ENCODE results near the gene ZNF219.
A peak's percentile ranks its signal among the peaks of the same experiment; 100 is the strongest.

Gene ZNF219

DNA sequence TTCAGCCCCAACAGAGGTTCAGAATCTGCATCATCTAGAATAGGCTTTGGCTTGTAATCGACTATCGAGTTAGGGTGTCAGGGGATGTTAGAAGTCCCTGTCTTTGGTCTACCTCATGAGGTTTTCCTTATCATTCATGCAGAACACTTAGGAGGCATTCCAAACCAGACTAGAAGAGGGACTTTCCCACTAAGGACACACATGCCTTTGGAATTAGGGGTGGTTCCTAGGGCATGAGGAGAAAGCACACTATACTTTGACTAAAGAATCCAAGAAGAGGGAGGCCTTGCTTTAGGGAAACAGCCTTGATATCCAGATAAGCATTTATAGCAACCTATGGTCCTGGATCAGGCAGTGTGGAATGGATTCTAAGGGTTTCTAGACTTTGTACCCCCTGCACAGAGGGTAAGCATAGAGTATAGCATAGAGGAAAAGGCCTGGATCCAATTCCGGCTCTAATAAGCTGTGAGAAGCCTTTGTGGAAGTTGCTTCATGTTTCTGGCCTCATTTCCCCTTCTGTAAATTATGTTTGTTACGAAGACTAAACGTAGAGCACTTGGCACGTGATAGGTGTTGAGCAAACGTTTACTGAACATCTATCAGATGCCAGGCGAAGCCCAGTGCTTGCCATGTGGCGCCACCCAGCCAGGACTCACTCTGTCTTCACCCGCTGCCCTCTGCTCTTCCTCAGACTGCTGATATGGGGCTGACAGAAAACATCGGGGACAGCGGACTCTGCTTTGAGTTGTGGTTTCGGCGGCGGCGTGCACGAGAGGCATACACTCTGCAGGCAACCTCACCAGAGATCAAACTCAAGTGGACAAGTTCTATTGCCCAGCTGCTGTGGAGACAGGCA, 13.2 kb downstream of the ZNF219 start:
- no peak for DNase-seq

DNA sequence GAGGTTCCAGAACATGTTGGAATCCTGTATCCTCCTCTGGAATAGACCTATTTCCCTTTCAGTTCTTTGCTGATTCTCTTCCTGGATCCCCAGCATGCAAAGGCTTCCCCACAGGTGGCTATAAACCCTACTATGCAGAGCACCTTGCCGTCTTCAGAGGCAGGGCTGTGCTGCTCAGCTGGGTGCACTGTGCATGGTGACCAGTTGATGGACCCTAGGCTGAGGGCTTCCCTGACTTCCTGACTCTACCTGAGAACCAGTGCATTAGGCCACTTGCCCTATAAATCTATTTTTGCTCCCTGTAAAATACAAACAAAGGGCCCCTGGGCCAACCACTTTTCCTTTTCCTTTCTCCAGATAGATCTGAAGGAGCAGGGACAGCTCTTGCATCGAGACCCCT, 14.1 kb downstream of the ZNF219 start:
- no peak for DNase-seq

DNA sequence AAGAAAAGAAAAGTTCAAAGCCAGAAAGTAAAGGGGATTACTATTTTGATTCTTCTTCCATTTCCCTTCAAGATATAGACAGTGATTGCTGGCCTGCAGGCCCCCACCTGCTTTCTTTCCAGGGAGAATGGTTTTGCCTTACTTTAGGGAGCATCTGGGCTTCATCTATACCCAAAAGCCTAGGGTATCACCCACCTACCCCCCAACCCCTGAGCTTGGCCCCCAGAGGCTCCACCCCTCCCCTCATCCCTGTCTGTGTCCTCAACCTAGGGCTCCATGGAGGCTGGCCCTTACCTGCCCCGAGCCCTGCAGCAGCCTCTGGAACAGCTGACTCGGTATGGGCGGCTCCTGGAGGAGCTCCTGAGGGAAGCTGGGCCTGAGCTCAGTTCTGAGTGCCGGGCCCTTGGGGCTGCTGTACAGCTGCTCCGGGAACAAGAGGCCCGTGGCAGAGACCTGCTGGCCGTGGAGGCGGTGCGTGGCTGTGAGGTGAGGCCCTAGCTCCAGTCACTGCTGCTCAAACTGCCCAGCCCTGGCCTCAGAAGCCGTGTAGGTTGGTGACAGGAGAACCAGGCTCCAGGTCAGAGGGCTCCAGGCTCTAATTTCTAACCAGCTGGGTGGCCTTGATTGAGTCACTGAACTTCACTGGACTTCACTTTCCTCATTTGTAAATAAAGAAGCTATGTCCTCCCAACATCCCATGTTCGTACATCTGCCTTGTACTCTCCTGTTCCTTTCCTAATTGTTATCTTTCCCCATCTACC, 14.7 kb downstream of the ZNF219 start:
- no peak for DNase-seq

DNA sequence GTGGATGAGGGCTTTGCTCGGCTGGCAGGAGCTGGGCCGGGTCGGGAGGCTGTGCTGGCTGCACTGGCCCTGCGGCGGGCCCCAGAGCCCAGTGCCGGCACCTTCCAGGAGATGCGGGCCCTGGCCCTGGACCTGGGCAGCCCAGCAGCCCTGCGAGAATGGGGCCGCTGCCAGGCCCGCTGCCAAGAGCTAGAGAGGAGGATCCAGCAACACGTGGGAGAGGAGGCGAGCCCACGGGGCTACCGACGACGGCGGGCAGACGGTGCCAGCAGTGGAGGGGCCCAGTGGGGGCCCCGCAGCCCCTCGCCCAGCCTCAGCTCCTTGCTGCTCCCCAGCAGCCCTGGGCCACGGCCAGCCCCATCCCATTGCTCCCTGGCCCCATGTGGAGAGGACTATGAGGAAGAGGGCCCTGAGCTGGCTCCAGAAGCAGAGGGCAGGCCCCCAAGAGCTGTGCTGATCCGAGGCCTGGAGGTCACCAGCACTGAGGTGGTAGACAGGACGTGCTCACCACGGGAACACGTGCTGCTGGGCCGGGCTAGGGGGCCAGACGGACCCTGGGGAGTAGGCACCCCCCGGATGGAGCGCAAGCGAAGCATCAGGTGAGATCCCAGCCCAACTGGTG, 16.8 kb downstream of the ZNF219 start:
- DNase-seq: no peak

DNA sequence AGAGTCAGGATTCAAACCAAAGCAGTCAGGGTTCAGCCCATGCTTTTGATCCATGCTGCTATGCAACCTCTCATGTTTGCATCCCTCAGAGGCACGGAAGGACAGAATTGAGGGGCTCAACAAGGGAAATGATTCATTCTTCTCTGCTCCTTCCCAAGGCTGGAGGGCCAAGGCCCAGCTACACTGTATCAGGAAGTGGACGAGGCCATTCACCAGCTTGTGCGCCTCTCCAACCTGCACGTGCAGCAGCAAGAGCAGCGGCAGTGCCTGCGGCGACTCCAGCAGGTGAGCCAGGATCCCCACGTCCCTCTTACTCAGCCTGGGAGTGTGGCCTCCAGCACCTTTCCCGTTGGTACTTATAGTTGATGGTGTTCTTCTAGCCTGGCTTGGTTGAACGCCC, 19.7 kb downstream of the ZNF219 start:
- no peak for DNase-seq

DNA sequence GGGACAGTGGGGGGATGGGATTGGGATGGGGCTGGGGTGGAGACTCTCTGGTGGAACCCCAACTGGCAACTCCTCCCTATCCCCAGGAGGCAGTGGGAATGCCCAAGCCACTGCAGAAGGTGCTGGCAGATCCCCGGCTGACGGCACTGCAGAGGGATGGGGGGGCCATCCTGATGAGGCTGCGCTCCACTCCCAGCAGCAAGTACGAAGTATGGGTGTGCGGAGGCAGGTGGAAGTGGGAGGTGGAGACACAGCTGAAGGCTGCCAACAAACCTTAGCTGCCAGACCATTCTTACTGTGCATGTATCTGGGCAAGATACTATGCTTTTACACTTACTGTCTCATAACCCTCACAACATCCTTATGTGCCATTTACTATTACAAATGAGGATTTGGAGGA, 20.2 kb downstream of the ZNF219 start:
- DNase-seq: no peak

DNA sequence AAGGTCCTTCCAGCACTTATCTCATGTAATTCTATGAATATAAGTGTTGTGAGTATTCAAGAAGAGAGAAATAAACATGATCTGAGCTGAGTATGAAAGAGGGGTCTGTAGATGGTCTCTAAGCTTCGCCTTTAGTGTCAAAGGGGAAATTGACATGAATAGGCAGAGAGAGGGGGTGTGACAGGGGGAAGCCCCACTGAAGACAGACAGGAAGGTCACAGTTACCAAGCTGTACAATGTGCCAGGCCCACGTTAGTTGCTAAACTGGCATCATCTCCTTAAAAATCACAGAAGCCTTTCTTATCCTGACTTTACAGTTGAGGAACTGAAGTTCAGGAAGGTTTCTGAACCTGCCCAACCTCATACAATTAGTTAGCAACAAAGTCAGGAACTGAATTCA, 20.8 kb downstream of the ZNF219 start:
- no peak for DNase-seq

DNA sequence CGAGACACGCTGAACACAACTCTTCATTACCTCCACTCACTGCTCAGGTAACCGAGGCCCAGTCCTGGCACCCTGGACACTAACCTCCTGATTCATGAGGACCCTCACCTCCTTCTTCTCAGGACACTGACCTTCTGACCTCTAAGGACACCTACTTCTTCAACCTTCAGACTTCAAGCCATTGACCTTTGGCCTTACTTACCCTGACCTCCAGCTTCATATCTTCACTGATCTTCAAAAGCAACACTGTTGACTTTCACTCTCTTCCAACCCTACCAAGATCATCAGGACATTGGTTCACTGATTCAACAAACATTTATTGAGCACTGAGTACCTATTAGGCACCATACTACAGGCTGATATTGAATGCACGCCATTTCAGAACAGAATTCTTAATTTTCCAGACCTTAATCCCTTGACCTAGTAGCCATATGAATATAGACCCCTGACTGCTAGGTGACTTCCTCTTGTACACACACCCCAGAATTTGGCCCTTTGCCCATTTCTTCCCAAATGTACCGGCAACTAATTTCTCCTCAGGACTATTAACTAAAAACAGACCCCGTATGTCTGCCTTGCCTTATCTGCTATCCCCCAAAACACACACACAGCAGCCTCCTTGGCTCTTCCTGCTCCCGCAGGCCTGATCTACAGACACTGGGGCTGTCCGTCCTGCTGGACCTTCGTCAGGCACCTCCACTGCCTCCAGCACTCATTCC, 22.6 kb downstream of the ZNF219 start:
- DNase-seq: no peak

DNA sequence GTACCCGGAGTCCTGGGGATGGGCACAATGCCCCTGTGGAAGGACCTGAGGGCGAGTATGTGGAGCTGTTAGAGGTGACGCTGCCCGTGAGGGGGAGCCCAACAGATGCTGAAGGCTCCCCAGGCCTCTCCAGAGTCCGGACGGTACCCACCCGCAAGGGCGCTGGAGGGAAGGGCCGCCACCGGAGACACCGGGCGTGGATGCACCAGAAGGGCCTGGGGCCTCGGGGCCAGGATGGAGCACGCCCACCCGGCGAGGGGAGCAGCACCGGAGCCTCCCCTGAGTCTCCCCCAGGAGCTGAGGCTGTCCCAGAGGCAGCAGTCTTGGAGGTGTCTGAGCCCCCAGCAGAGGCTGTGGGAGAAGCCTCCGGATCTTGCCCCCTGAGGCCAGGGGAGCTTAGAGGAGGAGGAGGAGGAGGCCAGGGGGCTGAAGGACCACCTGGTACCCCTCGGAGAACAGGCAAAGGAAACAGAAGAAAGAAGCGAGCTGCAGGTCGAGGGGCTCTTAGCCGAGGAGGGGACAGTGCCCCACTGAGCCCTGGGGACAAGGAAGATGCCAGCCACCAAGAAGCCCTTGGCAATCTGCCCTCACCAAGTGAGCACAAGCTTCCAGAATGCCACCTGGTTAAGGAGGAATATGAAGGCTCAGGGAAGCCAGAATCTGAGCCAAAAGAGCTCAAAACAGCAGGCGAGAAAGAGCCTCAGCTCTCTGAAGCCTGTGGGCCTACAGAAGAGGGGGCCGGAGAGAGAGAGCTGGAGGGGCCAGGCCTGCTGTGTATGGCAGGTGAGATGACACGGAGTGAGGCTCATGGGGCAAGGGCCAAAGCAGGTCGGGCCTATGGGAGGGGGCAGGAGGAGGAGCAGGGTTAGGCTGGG, 23.8 kb downstream of the ZNF219 start:
- no peak for DNase-seq

DNA sequence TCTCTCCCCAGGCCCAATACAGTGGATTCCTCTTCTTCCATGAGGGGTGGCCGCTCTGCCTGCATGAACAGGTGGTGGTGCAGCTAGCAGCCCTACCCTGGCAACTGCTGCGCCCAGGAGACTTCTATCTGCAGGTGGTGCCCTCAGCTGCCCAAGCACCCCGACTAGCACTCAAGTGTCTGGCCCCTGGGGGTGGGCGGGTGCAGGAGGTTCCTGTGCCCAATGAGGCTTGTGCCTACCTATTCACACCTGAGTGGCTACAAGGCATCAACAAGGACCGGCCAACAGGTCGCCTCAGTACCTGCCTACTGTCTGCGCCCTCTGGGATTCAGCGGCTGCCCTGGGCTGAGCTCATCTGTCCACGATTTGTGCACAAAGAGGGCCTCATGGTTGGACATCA, 24.5 kb downstream of the ZNF219 start:
- DNase-seq: no peak

DNA sequence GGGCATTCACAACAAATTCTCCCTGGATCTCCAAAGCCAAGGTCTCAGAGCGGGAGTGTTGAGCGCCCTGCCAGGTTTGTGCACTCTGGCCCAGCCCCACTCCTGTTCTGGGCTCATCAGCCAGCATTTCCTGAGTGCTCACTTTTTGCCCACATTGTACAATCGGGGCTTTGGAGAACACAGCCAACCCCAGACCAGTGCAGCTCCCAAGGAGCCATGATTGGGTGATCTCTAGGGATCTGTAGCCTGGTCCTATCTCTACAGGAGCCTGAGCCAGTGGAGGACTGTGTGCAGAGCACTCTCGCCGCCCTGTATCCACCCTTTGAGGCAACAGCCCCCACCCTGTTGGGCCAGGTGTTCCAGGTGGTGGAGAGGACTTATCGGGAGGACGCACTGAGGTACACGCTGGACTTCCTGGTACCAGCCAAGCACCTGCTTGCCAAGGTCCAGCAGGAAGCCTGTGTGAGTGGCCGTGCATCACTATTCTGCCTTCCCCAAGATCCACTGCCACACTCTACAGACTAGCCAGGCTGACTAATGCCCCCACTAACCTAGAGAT, 25.6 kb downstream of the ZNF219 start:
- DNase-seq: no peak

DNA sequence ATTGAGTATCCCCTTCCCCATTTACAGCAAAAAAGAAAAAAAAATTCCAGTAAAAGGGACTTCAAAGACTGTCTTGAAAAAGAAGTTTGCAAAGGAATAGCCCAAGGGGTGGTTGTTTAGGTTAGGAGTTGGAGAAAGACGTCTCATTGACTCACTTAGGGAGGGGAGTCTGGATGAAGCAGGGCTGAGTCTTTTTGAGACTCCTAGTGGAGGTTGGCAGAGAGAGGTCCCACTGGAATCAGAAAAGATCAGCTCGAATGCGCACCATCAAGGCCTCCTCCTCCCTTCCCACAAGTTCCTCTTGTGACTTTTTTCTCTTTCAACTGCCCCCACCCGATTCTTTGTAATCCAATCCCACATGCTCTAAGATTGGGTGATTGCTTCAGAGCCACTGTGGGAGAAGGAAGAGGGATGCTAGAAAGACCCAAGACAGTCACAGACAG, 26.4 kb downstream of the ZNF219 start:
- DNase-seq: no peak

DNA sequence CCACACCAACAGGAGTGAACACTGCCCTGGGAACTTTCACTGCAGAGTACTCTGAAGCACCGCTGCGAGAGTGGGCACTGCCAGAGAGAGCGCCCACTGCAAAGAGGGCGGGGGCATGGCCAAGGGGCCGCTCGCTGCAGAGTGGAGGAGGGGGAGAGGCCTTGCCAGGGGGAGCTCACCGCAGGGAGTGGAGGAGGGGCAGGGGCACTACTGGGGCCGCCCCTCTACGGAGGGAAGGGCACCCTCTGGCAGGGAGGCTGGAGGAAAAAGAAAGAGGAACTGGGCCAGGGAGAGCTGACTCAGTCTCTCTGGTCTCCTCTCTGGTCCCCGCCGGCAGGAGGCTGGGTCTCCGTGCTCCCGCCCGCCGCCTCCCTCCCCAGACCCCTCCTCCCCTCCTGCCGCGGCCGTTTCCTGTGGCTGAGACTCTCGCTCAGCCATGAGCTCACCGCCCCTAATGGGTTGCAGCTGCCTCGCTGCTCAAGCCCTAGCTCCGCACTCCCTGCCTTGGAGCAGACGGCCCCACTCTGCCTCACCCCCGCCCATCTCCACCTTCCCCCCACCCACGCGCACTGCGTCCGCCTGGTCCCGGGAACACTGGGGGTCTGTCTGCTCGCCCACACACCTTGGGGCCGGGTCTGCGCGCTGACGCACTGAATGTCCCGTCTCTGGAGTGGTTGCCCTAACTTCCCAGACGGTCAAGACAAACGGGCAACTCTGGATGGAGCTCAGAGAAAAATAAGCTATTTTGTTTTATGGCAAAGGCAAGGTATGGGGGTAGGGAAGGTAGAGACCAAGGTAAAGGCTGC, 27.0 kb downstream of the ZNF219 start:
- DNase-seq: peak; percentile 73

DNA sequence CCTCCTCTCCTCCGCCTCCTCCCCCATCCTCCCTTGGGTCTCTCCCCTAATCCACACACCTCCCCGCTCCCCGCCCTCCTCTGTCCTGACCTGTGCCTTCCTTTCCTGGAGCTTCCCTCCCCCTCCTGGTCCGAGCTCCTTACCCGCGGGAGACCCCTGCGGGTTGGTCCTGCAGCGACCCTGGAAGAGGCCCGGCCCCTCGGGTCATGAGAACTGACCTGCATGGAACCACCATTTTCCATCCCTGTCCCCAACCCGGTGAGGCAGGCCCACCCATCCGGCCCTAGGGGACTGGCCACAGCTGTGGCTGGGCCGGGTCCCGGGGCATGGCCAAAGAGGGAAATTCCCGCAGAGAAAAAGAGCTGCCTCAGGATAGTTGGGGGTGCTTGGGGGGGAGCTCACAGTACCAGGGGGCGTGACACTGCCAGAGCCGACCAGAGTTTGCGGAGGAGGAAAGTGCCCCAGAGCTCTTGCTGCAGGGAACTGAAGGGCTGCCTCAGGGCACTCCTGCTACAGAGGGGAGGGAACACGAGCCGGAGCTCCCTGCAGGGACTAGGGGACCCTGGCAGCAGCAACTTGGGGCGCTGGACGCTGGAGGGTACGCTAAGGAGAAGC, 27.7 kb downstream of the ZNF219 start:
- no peak for DNase-seq

DNA sequence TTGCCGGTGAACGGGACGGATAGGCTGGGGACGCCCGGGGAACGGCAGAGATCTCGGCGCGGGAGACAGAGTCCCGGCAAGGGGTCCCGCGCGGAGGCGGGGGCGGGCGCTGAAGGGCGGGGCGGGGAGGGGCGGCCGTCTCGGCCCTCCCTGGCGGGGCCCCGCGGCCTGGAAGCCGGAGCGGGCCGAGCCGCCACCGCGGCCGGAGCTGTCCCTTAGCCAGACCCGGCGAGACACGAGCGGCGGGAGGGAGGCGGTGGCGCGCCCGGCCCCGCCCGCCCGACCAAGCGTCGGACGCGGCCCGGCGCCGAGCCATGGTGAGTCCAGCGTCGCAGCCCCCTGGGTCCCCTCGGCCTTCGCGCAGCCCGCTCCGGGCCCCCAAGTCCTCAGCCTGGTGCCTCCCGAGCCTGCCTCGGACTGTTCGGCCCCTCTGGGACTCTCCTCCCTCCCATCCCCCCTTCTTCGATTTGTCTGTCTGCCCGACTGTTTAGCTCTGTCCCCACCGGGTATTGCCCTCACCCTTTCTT, 28.3 kb downstream of the ZNF219 start, which contains the start of gene ARHGEF40:
Gene ARHGEF40 (plus strand): TSS at position 222 of the 527 bp plus-strand sequence. CDS start 93 bp downstream, at position 315.
- no peak for DNase-seq

DNA sequence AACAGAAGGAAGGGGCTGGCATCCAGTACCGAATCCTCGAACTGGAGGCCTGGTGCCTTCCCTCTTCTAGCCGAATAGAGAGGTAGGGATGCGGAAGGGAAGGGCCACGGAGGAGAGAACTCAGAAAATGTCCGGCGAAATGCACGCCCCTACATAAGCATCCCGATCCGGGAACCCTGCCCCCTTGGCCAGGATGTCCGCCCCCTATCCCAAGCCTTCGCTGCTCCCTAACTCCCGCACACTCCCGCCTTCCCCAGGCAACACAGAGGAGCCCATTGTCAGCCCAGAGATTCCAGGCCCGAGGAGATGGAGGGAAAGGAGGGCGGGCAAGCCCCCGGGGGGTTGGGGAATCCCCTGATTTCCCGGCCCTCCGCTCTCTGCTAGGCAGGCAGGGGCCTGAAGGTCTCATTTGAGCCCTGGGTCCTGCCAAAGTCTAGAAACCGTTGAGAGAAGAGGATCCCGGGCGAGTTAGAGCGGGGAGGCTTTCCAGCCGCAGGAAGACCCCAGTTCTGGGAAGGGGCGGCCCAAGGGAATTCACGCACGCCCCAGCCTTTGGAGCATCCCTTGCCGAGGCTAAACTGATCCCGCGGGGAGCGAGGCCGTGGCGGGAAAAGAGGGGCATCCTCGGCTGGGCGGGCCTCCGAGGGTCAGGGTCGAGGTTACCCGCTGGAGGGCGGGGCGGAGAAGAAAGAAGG, 28.9 kb downstream of the ZNF219 start:
- no peak for DNase-seq

DNA sequence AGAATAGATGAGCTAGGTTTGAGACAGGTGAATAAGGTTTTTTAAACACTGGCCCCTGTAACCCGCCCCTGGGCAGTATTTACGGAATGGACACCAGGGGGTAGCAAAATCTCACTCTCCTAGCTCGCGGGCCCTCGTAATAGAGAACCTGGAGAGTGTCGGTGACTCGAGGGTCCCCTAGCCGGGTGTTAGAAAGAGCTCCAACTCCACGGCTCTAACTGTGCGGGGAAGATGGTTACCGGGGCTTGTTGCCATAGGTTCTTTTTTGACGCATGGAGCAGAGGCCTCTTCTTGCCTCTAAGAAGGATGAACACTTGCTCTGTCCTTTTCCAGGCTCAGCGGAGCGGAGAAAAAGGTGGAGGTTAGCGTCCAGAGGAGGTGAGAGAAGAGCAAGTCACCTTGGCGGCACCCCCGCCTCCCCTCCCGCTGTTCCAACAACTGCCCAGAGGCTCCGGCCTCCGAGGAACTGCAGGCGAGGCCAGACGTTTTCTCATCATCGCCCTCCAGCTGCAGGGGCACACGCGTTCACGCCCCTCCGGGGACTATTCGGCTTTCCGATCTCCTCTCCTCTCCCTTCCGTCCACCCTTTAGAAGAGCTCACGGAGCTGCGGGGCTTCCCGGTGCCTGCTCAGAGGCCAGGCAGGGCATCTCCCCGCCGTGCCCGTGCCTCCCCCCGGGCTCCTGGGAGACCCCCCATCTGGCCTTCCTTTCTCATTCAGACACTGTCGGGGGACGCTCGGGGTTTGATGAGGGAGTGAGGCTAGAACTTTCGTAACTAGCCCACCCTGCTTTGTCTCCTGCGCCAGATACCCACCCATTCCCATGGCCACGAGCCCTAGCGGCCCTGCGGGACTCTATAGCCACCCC, 29.7 kb downstream of the ZNF219 start:
- peak; percentile 69 for DNase-seq

DNA sequence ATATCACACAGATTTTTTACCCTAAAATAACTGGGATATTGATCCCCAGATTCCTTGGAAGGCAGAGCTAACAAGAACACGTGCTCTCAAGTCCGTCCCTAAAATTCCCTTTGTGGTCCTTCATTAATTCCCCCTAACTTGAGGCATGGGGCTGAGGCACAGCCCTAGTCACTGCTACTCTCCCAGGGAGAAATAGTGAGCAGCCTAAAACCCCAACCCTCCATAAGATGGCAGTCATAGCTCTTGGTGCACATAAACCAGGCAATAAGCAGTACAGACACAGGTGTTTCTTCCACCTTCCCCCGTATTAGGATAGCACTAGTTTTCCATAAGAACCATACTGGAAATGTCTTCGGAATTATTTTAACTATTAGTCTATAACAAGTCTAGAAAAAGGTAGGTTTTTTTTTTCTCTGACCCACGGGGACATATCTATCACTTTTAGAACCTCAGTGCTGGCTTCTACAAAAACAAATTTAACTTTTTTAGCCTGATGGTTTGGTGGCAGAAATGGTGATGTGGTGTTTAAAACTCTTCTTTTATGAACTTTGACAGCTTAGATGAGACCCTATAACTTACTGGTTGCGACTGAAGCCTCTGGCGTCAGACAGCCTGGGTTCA, 31.5 kb downstream of the ZNF219 start:
- DNase-seq: no peak
